Measurements from ENCODE around the gene UBAP1. TPM values are rescaled to one million over a fixed set of nuclear protein-coding genes. Genes with fewer than 3 reads are reported as not detected.
"Not testable (repeated sequence)": the region's sequence is repeated elsewhere in the genome, so short reads cannot be mapped to it uniquely, and the experiment has no call there.

UBAP1 gene
- total RNA-seq, 2 experiments from 2014 or later: 31.5 to 34.7 TPM

DNA sequence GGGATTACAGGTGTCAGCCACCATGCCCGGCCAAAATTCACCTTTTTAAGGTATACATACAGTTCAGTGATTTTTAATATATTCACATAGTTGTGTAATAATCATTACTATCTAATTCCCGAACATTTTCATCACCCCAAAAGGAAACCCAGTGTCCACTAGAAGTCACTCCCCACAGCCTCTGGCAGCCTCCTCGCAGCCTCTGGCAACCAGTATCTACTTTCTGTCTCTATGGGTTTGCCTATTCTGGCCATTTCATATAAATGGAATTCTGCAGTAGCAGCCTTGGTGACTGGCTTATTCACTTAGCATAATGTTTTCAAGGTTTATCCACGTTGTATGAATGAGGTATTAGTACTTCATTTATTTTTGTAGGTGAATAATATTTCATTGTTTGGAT is 59.0 kb downstream of the UBAP1 start:
- H3K27me3 Mint-ChIP-seq (ENCODE audit: low read depth): no peaks in the 10 kb centered on the region
- no peaks in the 10 kb centered on the region for H3K9me3 Mint-ChIP-seq (ENCODE audit: insufficient read depth)
- ATAC-seq (no peak), DNase-seq (no peak)
- H3K27ac Mint-ChIP-seq: no peak overlapping the region
- CTCF ChIA-PET: interaction anchor here (2.0 kb wide), 1 partner anchor 11 kb away, joined by 6 read pairs; no protein-coding TSS in a partner anchor
- H3K4me3 Mint-ChIP-seq: no peak overlapping the region
- H3K4me1 Mint-ChIP-seq (ENCODE audit: low read depth): no peaks in the 10 kb centered on the region
- peaks cover 38% of the 10 kb centered on the region for H3K36me3 Mint-ChIP-seq (ENCODE audit: low read depth)
- POLR2A ChIA-PET: interaction anchor here (0.7 kb wide), 1 partner anchor 210 kb away, joined by 5 read pairs; no protein-coding TSS in a partner anchor

DNA sequence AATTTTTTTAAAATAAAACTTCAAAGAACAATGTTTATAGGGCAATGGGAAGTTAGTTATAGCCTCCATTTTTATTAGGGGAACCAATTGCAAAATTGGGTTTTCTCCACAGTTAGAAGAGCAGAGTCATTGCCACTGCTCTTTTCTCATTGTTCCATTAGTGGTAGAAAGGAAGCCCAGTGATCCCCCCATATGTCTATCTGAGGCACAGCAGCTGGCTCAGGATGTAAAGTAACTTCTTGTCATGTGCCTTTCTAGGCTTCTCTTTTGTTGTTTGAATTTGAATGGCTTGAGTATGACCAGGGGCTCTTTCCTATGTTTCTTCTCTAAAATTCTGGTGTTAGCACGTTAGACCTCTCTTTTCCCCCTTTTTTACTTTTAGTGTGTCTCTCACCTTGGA is 61.2 kb downstream of the UBAP1 start:
- ATAC-seq: no peak
- no peaks in the 10 kb centered on the region for H3K27me3 Mint-ChIP-seq (ENCODE audit: low read depth)
- no peak for DNase-seq
- ChIA-PET POLR2A (no interaction called here), CTCF (interaction anchor here (1.0 to 2.0 kb wide), 2 partner anchors 11 to 13 kb away, joined by 3 to 14 read pairs; no protein-coding TSS in a partner anchor)
- no peak overlapping the region for H3K4me3 Mint-ChIP-seq
- H3K9me3 Mint-ChIP-seq (ENCODE audit: insufficient read depth): no peaks in the 10 kb centered on the region
- no peaks in the 10 kb centered on the region for H3K4me1 Mint-ChIP-seq (ENCODE audit: low read depth)
- H3K36me3 Mint-ChIP-seq (ENCODE audit: low read depth): peaks cover 46% of the 10 kb centered on the region
- H3K27ac Mint-ChIP-seq: no peak overlapping the region

DNA sequence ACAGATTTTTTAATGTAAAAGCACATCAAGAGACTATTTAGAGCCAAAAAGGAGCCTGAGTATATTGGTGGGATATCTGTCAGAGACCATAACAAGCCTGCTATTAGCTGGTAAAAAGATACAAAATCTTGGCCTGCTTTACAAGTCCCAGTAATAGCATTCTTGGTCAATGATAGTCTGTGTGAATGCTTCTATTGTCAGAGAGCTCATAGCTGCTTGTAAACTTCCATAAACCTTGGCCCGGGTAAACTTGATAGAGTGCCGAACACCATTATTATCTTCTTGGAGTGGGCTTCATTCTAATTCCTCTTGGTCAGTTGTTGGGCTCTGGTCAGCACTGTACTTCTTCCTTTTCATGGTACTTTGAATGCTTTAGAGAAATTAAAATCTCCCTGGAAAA is 64.0 kb downstream of the UBAP1 start:
- ChIA-PET CTCF (interaction anchor here (0.8 to 1.0 kb wide), 3 partner anchors 10 to 318 kb away, joined by 3 to 4 read pairs (median 4); no protein-coding TSS in a partner anchor), POLR2A (interaction anchor here (0.6 kb wide), 1 partner anchor 1673 kb away, joined by 3 read pairs; no protein-coding TSS in a partner anchor)
- Mint-ChIP-seq H3K27ac (no peak overlapping the region), H3K36me3 (ENCODE audit: low read depth) (peaks cover 39% of the 10 kb centered on the region), H3K4me3 (no peak overlapping the region), H3K4me1 (ENCODE audit: low read depth) (no peaks in the 10 kb centered on the region), H3K9me3 (ENCODE audit: insufficient read depth) (no peaks in the 10 kb centered on the region), H3K27me3 (ENCODE audit: low read depth) (no peaks in the 10 kb centered on the region)
- no peak for ATAC-seq
- no peak for DNase-seq

- H3K9me3 Mint-ChIP-seq (ENCODE audit: insufficient read depth); H3K27me3 Mint-ChIP-seq (ENCODE audit: low read depth); H3K4me3 Mint-ChIP-seq; H3K4me1 Mint-ChIP-seq (ENCODE audit: low read depth); CTCF ChIA-PET; H3K27ac Mint-ChIP-seq; ATAC-seq; POLR2A ChIA-PET; DNase-seq: not testable (repeated sequence)
- H3K36me3 Mint-ChIP-seq (ENCODE audit: low read depth): peaks cover 37% of the 10 kb centered on the region
These were observed 66.4 kb downstream of the UBAP1 start for GRCh38 chr9:34245212-34245611.

- ATAC-seq (no peak), DNase-seq (no peak)
- Mint-ChIP-seq H3K27ac (no peak overlapping the region), H3K36me3 (ENCODE audit: low read depth) (peaks cover 41% of the 10 kb centered on the region), H3K9me3 (ENCODE audit: insufficient read depth) (no peaks in the 10 kb centered on the region), H3K4me1 (ENCODE audit: low read depth) (no peaks in the 10 kb centered on the region), H3K27me3 (ENCODE audit: low read depth) (no peaks in the 10 kb centered on the region), H3K4me3 (no peak overlapping the region)
- CTCF ChIA-PET: no interaction called here
- POLR2A ChIA-PET: no interaction called here
These were observed 67.6 kb downstream of the UBAP1 start for GRCh38 chr9:34246453-34246852.

- H3K4me3 Mint-ChIP-seq; DNase-seq; H3K27me3 Mint-ChIP-seq (ENCODE audit: low read depth); H3K27ac Mint-ChIP-seq; H3K9me3 Mint-ChIP-seq (ENCODE audit: insufficient read depth); ATAC-seq; CTCF ChIA-PET; H3K4me1 Mint-ChIP-seq (ENCODE audit: low read depth); POLR2A ChIA-PET: not testable (repeated sequence)
- peaks cover 42% of the 10 kb centered on the region for H3K36me3 Mint-ChIP-seq (ENCODE audit: low read depth)
These were observed 68.9 kb downstream of the UBAP1 start for GRCh38 chr9:34247782-34248181.

- Mint-ChIP-seq H3K9me3 (ENCODE audit: insufficient read depth) (no peaks in the 10 kb centered on the region), H3K4me1 (ENCODE audit: low read depth) (no peaks in the 10 kb centered on the region), H3K27me3 (ENCODE audit: low read depth) (no peaks in the 10 kb centered on the region), H3K36me3 (ENCODE audit: low read depth) (peaks cover 36% of the 10 kb centered on the region), H3K4me3 (no peak overlapping the region), H3K27ac (peak overlapping the region; percentile 50)
- CTCF ChIA-PET: interaction anchor here (1.6 kb wide), 1 partner anchor 12 kb away, joined by 6 read pairs; no protein-coding TSS in a partner anchor
- POLR2A ChIA-PET: interaction anchor here (1.9 kb wide), 1 partner anchor 71 kb away, joined by 7 read pairs; the partner anchor contains the start of gene UBAP1
- no peak for ATAC-seq
- no peak for DNase-seq
These were observed 70.4 kb downstream of the UBAP1 start for GRCh38 chr9:34249274-34249673.

- ChIA-PET CTCF (interaction anchor here (1.2 to 3.3 kb wide), 3 partner anchors 72 to 177 kb away, joined by 3 to 13 read pairs (median 3); partner anchors contain the start of gene DCAF12), POLR2A (no interaction called here)
- H3K4me3 Mint-ChIP-seq: no peak overlapping the region
- no peak for ATAC-seq
- no peaks in the 10 kb centered on the region for H3K4me1 Mint-ChIP-seq (ENCODE audit: low read depth)
- DNase-seq: no peak
- H3K27me3 Mint-ChIP-seq (ENCODE audit: low read depth): no peaks in the 10 kb centered on the region
- H3K36me3 Mint-ChIP-seq (ENCODE audit: low read depth): peaks cover 39% of the 10 kb centered on the region
- no peaks in the 10 kb centered on the region for H3K9me3 Mint-ChIP-seq (ENCODE audit: insufficient read depth)
- no peak overlapping the region for H3K27ac Mint-ChIP-seq
These were observed 71.9 kb downstream of the UBAP1 start for GRCh38 chr9:34250721-34251120.

DNA sequence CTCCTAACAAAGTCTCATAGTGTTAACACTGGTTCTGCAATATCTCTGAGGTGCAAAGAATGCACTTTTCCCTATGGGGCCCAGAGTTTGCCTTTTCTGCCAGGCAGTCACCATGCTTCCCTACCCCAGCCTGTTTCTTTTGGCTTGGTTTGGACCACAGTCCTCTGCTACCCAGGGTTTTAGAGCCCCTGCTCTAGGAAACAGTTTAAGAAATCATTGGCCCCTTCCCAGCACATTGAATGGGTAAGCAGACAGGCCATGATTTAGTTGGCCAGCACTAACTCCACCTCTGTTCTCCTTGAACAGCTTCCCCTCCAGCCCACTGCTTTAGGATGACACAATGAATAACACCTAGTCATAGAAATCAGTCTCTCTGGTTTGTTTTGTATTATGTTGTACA is 73.2 kb downstream of the UBAP1 start:
- CTCF ChIA-PET: interaction anchor here (0.6 to 5.1 kb wide), 27 partner anchors 10 to 473 kb away, joined by 3 to 41 read pairs (median 4); partner anchors contain the start of genes DCAF12, MYORG, UBAP1 and UBAP2
- peaks cover 44% of the 10 kb centered on the region for H3K36me3 Mint-ChIP-seq (ENCODE audit: low read depth)
- no peak for ATAC-seq
- peaks cover 13% of the 10 kb centered on the region for H3K4me1 Mint-ChIP-seq (ENCODE audit: low read depth)
- no peak overlapping the region for H3K4me3 Mint-ChIP-seq
- no peak for DNase-seq
- H3K9me3 Mint-ChIP-seq (ENCODE audit: insufficient read depth): no peaks in the 10 kb centered on the region
- H3K27me3 Mint-ChIP-seq (ENCODE audit: low read depth): no peaks in the 10 kb centered on the region
- H3K27ac Mint-ChIP-seq: no peak overlapping the region
- POLR2A ChIA-PET: interaction anchor here (1.6 kb wide), 1 partner anchor 204 kb away, joined by 4 read pairs; the partner anchor contains the start of gene UBAP2

DNA sequence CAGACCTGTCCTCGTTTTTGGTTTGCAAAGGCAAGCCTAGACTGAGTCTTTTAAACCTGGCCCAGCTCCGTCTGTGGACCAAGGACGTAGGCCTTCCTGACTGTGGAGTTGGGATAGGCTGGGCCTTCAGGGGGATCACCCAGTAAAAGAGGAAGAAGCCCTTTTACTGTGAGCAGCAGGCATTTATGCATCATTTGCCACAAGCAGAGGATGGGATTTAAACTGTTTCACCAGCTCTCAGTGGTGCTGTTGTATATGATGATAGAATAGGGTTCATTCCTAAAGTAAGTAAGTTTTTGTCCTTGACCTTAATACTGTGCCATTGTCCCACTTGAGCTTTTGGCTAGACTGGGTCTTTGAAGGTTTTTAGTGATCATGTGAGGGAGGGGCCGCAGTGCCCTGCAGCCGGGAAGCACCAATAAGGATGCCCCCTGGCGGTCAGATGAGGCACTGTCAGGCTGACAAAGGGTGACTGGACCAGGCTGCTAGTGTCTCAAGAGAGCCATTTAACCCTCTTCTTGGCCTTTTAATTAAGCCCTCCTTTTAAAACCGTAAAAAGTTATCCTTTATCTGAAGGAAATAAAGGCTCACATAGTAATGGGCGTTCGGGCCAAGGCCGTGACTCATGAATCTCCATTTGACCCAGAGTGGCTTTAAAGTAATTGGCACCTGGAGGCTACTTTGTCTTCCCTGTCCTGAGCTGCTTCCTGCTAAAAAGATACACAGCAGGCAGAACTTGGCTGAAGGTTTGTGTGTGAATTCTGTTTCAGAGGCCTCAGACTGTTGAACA is 74.0 kb downstream of the UBAP1 start:
- H3K9me3 Mint-ChIP-seq (ENCODE audit: insufficient read depth): no peaks in the 10 kb centered on the region
- peak; percentile 72 for DNase-seq
- no peaks in the 10 kb centered on the region for H3K27me3 Mint-ChIP-seq (ENCODE audit: low read depth)
- H3K27ac Mint-ChIP-seq: no peak overlapping the region
- H3K4me1 Mint-ChIP-seq (ENCODE audit: low read depth): peaks cover 20% of the 10 kb centered on the region
- peaks cover 50% of the 10 kb centered on the region for H3K36me3 Mint-ChIP-seq (ENCODE audit: low read depth)
- ATAC-seq: peak; percentile 66
- CTCF ChIA-PET: interaction anchor here (0.6 to 5.1 kb wide), 37 partner anchors 9 to 474 kb away, joined by 3 to 41 read pairs (median 4); partner anchors contain the start of genes DCAF12, MYORG, UBAP1 and UBAP2
- no peak overlapping the region for H3K4me3 Mint-ChIP-seq
- POLR2A ChIA-PET: interaction anchor here (0.9 to 1.6 kb wide), 2 partner anchors 135 to 204 kb away, joined by 3 to 4 read pairs; partner anchors contain the start of gene UBAP2

DNA sequence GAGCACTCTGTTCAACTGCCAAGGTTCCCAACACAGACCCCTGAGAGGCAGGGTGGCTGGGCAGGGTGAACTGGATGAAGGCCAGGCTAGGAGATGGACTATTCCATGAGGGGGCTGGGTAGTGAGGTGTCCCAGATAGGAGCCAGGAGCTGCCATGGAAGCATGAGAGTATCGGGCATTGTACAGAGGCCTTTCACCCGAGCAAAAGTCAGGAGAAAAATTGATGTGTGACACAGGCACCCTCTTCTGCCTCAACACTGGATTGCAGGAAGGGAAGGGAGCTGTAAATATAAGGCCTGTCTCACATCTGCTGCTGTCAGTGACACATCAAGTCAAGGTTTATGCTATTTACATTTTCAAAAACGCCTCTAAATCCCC is 74.6 kb downstream of the UBAP1 start:
- ChIA-PET POLR2A (interaction anchor here (0.9 to 1.6 kb wide), 2 partner anchors 136 to 205 kb away, joined by 3 to 4 read pairs; partner anchors contain the start of gene UBAP2), CTCF (interaction anchor here (0.7 to 5.1 kb wide), 28 partner anchors 8 to 475 kb away, joined by 3 to 41 read pairs (median 4); partner anchors contain the start of genes DCAF12, MYORG and UBAP1)
- no peak overlapping the region for H3K27ac Mint-ChIP-seq
- H3K4me1 Mint-ChIP-seq (ENCODE audit: low read depth): peaks cover 23% of the 10 kb centered on the region
- H3K9me3 Mint-ChIP-seq (ENCODE audit: insufficient read depth): no peaks in the 10 kb centered on the region
- H3K4me3 Mint-ChIP-seq: no peak overlapping the region
- no peak for DNase-seq
- no peaks in the 10 kb centered on the region for H3K27me3 Mint-ChIP-seq (ENCODE audit: low read depth)
- no peak for ATAC-seq
- H3K36me3 Mint-ChIP-seq (ENCODE audit: low read depth): peaks cover 47% of the 10 kb centered on the region

Measured in activated CD8-positive, alpha-beta T cell treated with anti-CD3 and anti-CD28 coated beads, Interleukin-2, amount 10 ng/mL, durations not matched to agents 7 days and 5 days (primary cell).